ENCODE results near the gene GPX4. TPM values are rescaled to one million over a fixed set of nuclear protein-coding genes. Genes with fewer than 3 reads are reported as not detected.

GPX4 gene
- total and polyA plus RNA-seq, 2 donors (not counting 3 experiments of a cell fraction or from before 2014, with no cell fraction given) = 469 to 1,136 TPM

- no peaks in the 10 kb centered on the region for H3K36me3 ChIP-seq (ENCODE audit: control insufficient read depth in 2 of 2, extremely low read depth in 1 of 2, insufficient read depth in 2 of 2, low read length in 2 of 2)
- dilution Hi-C loops (cut with MboI; ENCODE audit: extremely low pct_ligation_motif_present, low sequenced_read_pairs) (no loop called here), intact Hi-C loops (cut with micrococcal nuclease) (no loop called here)
- CTCF ChIA-PET = interaction anchor here (0.5 to 1.7 kb wide), 6 partner anchors 9 to 156 kb away, joined by 3 to 7 read pairs (median 3); partner anchors contain the start of gene GPX4
- H3K4me2 ChIP-seq (ENCODE audit: insufficient read depth, low read length) = no peak overlapping the region
- H3K4me1 ChIP-seq (ENCODE audit: control insufficient read depth, extremely low read depth, insufficient read depth, low read length) = no peaks in the 10 kb centered on the region
- no TSS peak for BruUV-seq (replicated peaks)
- H4K20me1 ChIP-seq (replicated peaks; ENCODE audit: control insufficient read depth, extremely low read depth, insufficient read depth, low read length) = no peaks in the 10 kb centered on the region
- no peaks in the 10 kb centered on the region for H3K79me2 ChIP-seq (ENCODE audit: control insufficient read depth, insufficient read depth, low read length)
- H3K9me1 ChIP-seq (replicated peaks; ENCODE audit: control insufficient read depth, extremely low read depth, insufficient read depth, low read length) = no peaks in the 10 kb centered on the region
- H3K27me3 ChIP-seq (ENCODE audit: control insufficient read depth in 2 of 2, insufficient read depth in 2 of 2, low read length in 2 of 2) = no peaks in the 10 kb centered on the region
- H3K9ac ChIP-seq (replicated peaks; ENCODE audit: extremely low read depth, insufficient read depth, low read length) = no peak overlapping the region
- no peak overlapping the region for H3K4me3 ChIP-seq (replicated peaks in 1 of 3; ENCODE audit: insufficient read depth in 1 of 3, low read depth in 1 of 3, low read length in 3 of 3)
- H3K27ac ChIP-seq (ENCODE audit: insufficient read depth, low read depth, low read length) = no peak overlapping the region
- POLR2A ChIA-PET = no interaction called here
- FAIRE-seq (no peak), DNase-seq (ENCODE audit: low read depth, low spot score) (no peak)
- no peak overlapping the region for H2AFZ ChIP-seq (ENCODE audit: low read depth, low read length)
- H3K9me3 ChIP-seq (replicated peaks; ENCODE audit: control insufficient read depth, insufficient read depth, low read length) = no peaks in the 10 kb centered on the region
- TF ChIP-seq POLR2AphosphoS5 (IDR thresholded peaks at IDR 0.05; ENCODE audit: insufficient read depth, low read depth, low read length) (no peak), JUN (IDR thresholded peaks at IDR 0.05; ENCODE audit: borderline replicate concordance, insufficient read depth, insufficient read length, low read depth) (no peak), CTCF (IDR thresholded peaks at IDR 0.05; ENCODE audit: extremely low read depth in 1 of 2, insufficient read depth in 1 of 2, low read depth in 1 of 2, low read length in 2 of 2) (no peak), MAX (IDR thresholded peaks at IDR 0.05; ENCODE audit: insufficient read depth, insufficient read length) (no peak), GATA2 (IDR thresholded peaks at IDR 0.05; ENCODE audit: insufficient read depth, insufficient read length, low read depth, low read length) (no peak), POLR2A (IDR thresholded peaks at IDR 0.05; ENCODE audit: low read depth, low read length) (no peak), EZH2 (IDR thresholded peaks at IDR 0.05; ENCODE audit: borderline replicate concordance, low read depth, low read length, severe bottlenecking) (no peak), MYC (IDR thresholded peaks at IDR 0.05; ENCODE audit: low read depth, low read length) (no peak), FOS (IDR thresholded peaks at IDR 0.05; ENCODE audit: borderline replicate concordance, insufficient read depth, low read length) (no peak)
Measured at GRCh38 chr19:1058112-1058511, 45.7 kb upstream of the GPX4 start.

Data from endothelial cell of umbilical vein (primary cell).